Measurements from ENCODE around the gene EDIL3. TPM values are rescaled to one million over a fixed set of nuclear protein-coding genes. Genes with fewer than 3 reads are reported as not detected.
"Not testable (repeated sequence)": the region's sequence is repeated elsewhere in the genome, so short reads cannot be mapped to it uniquely, and the experiment has no call there.

The EDIL3 gene
- total RNA-seq, 2 donors from 2014 or later = 4.6 to 5.5 TPM

GRCh38 chr5:84184857-84185256 lies 199.8 kb downstream of the EDIL3 start:
- H3K4me3 ChIP-seq = no peak overlapping the region
- intact Hi-C loops (cut with DNase I) = no loop called here
- no peaks in the 10 kb centered on the region for H3K9me3 ChIP-seq
- H3K4me1 ChIP-seq (replicated peaks) = no peaks in the 10 kb centered on the region
- H3K36me3 ChIP-seq = no peaks in the 10 kb centered on the region
- WGBS = 78% methylated on average over 1 of the region's 1 CpG
- H3K27ac ChIP-seq = no peak overlapping the region
- DNase-seq (ENCODE audit: low spot score) = no peak
- TF ChIP-seq POLR2A (IDR thresholded peaks at IDR 0.05) (no peak), POLR2AphosphoS5 (IDR thresholded peaks at IDR 0.05) (no peak)
- TF ChIP-seq, protein P1, sequence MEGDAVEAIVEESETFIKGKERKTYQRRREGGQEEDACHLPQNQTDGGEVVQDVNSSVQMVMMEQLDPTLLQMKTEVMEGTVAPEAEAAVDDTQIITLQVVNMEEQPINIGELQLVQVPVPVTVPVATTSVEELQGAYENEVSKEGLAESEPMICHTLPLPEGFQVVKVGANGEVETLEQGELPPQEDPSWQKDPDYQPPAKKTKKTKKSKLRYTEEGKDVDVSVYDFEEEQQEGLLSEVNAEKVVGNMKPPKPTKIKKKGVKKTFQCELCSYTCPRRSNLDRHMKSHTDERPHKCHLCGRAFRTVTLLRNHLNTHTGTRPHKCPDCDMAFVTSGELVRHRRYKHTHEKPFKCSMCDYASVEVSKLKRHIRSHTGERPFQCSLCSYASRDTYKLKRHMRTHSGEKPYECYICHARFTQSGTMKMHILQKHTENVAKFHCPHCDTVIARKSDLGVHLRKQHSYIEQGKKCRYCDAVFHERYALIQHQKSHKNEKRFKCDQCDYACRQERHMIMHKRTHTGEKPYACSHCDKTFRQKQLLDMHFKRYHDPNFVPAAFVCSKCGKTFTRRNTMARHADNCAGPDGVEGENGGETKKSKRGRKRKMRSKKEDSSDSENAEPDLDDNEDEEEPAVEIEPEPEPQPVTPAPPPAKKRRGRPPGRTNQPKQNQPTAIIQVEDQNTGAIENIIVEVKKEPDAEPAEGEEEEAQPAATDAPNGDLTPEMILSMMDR (IDR thresholded peaks at IDR 0.05) = no peak
- no peaks in the 10 kb centered on the region for H3K27me3 ChIP-seq (replicated peaks; ENCODE audit: insufficient read depth)

DNA sequence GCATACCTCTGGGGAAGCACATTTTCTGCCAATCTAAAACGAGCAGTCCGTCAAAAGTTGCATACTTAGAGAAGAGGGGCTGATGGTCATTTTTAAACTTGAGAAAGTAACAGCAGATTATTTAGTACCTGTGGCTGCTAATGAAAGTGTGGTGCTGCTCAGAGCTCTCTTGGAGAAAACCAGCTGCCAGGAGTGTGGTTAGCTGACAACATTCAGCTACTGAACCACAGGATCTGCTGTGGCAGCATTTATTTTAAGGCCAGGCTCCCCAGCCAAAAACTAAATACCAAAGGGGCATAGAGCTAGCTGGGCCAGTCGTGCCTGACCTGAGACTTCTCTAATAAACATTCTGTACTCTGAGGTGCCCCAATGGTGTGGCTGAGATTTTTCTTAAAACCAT lies 203.6 kb downstream of the EDIL3 start:
- no peaks in the 10 kb centered on the region for H3K27me3 ChIP-seq (replicated peaks; ENCODE audit: insufficient read depth)
- intact Hi-C loops (cut with DNase I) = no loop called here
- no peak for DNase-seq (ENCODE audit: low spot score)
- H3K4me1 ChIP-seq (replicated peaks) = no peaks in the 10 kb centered on the region
- H3K36me3 ChIP-seq = no peaks in the 10 kb centered on the region
- WGBS = 48% methylated on average over 3 of the region's 3 CpGs
- H3K4me3 ChIP-seq = no peak overlapping the region
- TF ChIP-seq POLR2AphosphoS5 (IDR thresholded peaks at IDR 0.05) (no peak), POLR2A (IDR thresholded peaks at IDR 0.05) (no peak)
- TF ChIP-seq, protein P1 (IDR thresholded peaks at IDR 0.05) = no peak
- no peaks in the 10 kb centered on the region for H3K9me3 ChIP-seq
- H3K27ac ChIP-seq = no peak overlapping the region

DNA sequence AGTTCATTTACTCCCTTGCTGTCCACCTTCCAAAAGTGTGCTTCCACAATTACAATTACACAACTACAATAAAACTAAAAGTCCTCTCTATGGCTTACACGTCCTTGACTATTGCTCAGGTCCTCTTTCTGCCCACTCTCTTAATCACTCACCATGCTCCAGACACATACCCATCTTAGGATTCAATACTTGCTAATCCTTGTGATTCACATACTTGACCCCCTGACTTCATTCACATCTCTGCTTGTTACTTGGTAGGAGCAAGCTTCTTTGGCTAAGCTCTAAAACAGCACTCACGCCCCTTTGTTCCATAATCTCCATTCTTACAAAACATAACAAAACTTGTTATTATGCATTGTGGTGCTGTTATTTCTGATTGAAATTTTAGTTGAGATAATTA lies 215.8 kb downstream of the EDIL3 start:
- Histone ChIP-seq H3K4me3 (no peak overlapping the region), H3K4me1 (replicated peaks) (no peaks in the 10 kb centered on the region), H3K9me3 (no peaks in the 10 kb centered on the region), H3K36me3 (no peaks in the 10 kb centered on the region), H3K27ac (no peak overlapping the region), H3K27me3 (replicated peaks; ENCODE audit: insufficient read depth) (no peaks in the 10 kb centered on the region)
- TF ChIP-seq POLR2AphosphoS5 (IDR thresholded peaks at IDR 0.05) (no peak), POLR2A (IDR thresholded peaks at IDR 0.05) (no peak)
- TF ChIP-seq, protein P1 (IDR thresholded peaks at IDR 0.05) = no peak
- intact Hi-C loops (cut with DNase I) = no loop called here
- WGBS = 83% methylated on average over 2 of the region's 2 CpGs
- DNase-seq (ENCODE audit: low spot score) = no peak

DNA sequence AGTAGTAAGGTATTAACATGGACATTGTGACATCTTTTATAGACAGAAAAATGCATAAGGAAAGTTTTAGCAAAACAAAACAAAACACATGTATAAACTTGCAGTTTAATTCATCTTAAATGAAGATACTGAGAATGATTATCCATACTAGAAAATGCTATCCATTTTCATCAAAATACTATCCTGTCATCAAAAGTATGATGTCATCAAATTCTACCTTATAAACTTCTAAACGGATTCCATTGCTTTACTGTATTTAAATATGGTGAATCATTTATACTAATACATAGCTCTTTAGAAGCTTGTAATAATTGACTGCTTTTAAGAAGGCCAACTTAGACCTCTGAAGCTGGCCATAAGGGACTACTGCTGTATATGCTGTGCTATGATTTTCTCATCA lies 221.0 kb downstream of the EDIL3 start:
- no peaks in the 10 kb centered on the region for H3K36me3 ChIP-seq
- intact Hi-C loops (cut with DNase I) = no loop called here
- no peaks in the 10 kb centered on the region for H3K27me3 ChIP-seq (replicated peaks; ENCODE audit: insufficient read depth)
- H3K9me3 ChIP-seq = no peaks in the 10 kb centered on the region
- no peak overlapping the region for H3K4me3 ChIP-seq
- 69% methylated on average over 1 of the region's 1 CpG for WGBS
- no peak for TF ChIP-seq POLR2A (IDR thresholded peaks at IDR 0.05)
- TF ChIP-seq, protein P1 (IDR thresholded peaks at IDR 0.05) = no peak
- TF ChIP-seq POLR2AphosphoS5 (IDR thresholded peaks at IDR 0.05) = no peak
- DNase-seq (ENCODE audit: low spot score) = no peak
- H3K27ac ChIP-seq = no peak overlapping the region
- no peaks in the 10 kb centered on the region for H3K4me1 ChIP-seq (replicated peaks)

GRCh38 chr5:84162695-84163094 lies 222.0 kb downstream of the EDIL3 start:
- TF ChIP-seq, protein P1 (IDR thresholded peaks at IDR 0.05) = no peak
- TF ChIP-seq POLR2A (IDR thresholded peaks at IDR 0.05) (no peak), POLR2AphosphoS5 (IDR thresholded peaks at IDR 0.05) (no peak)
- Histone ChIP-seq H3K9me3 (no peaks in the 10 kb centered on the region), H3K36me3 (no peaks in the 10 kb centered on the region), H3K4me3 (no peak overlapping the region), H3K4me1 (replicated peaks) (no peaks in the 10 kb centered on the region), H3K27me3 (replicated peaks; ENCODE audit: insufficient read depth) (no peaks in the 10 kb centered on the region), H3K27ac (no peak overlapping the region)
- WGBS = 61% methylated on average over 1 of the region's 1 CpG
- intact Hi-C loops (cut with DNase I) = no loop called here
- no peak for DNase-seq (ENCODE audit: low spot score)

GRCh38 chr5:84160650-84161049 lies 224.0 kb downstream of the EDIL3 start:
- H3K9me3 ChIP-seq; intact Hi-C loops (cut with DNase I); DNase-seq (ENCODE audit: low spot score); H3K27me3 ChIP-seq (replicated peaks; ENCODE audit: insufficient read depth); H3K4me3 ChIP-seq; H3K36me3 ChIP-seq; H3K4me1 ChIP-seq (replicated peaks); H3K27ac ChIP-seq: not testable (repeated sequence)

All from prostate gland (tissue), 2 donors.